Measurements from ENCODE around the gene GMCL1.
"Not testable (repeated sequence)": the region's sequence is repeated elsewhere in the genome, so short reads cannot be mapped to it uniquely, and the experiment has no call there.

Gene GMCL1

GRCh38 chr2:69807821-69808540 lies 21.5 kb upstream of the GMCL1 start:
- no peak for DNase-seq (ENCODE audit: low read depth)

- no peak for DNase-seq (ENCODE audit: low read depth)
These were observed 18.9 kb upstream of the GMCL1 start for GRCh38 chr2:69810550-69810949.

GRCh38 chr2:69811018-69811417 lies 18.4 kb upstream of the GMCL1 start:
- DNase-seq (ENCODE audit: low read depth), result no peak

DNA sequence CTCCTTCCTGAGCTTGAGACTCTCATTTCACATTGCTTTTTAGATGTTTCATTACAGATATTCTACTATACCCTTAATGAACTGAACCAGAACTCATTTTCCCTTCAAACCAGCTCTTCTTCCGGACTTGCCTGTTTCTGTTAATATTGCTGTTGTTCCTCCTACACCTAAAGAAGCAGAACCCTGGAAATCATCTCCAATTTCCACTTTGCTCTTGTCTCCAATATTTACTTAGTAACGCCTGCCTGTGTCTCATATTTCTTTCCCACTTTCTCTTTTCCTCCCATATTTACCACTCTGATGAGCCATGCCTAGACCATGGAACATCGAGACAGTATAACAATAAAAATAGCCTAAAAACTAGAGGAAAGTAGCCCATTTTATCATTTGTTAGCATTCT lies 17.9 kb upstream of the GMCL1 start:
- DNase-seq (ENCODE audit: low read depth), result no peak

DNA sequence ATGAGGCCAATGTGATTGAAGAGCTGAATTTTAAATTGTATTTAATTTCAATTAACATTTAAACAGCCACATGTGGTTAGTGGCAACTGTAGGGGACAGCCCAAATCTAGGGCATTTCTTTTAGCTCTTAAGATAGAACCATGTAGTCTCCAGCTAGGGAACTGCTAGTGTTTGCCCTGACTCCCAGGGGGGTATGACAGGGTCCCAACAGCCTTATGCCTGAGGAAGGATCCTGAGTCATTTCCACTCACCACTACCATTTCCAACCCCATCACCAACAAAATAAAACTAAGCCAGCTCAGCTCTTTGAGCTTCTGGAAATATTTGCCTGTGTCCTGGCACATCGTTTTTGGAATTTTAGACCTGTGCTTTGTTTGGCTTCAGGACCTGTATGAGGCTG lies 13.7 kb upstream of the GMCL1 start:
- DNase-seq (ENCODE audit: low read depth), result no peak

- DNase-seq (ENCODE audit: low read depth), result peak; percentile 34
These were observed 12.4 kb upstream of the GMCL1 start for GRCh38 chr2:69816923-69817542.

- DNase-seq (ENCODE audit: low read depth), result no peak
These were observed 11.5 kb upstream of the GMCL1 start for GRCh38 chr2:69817729-69818501.

DNA sequence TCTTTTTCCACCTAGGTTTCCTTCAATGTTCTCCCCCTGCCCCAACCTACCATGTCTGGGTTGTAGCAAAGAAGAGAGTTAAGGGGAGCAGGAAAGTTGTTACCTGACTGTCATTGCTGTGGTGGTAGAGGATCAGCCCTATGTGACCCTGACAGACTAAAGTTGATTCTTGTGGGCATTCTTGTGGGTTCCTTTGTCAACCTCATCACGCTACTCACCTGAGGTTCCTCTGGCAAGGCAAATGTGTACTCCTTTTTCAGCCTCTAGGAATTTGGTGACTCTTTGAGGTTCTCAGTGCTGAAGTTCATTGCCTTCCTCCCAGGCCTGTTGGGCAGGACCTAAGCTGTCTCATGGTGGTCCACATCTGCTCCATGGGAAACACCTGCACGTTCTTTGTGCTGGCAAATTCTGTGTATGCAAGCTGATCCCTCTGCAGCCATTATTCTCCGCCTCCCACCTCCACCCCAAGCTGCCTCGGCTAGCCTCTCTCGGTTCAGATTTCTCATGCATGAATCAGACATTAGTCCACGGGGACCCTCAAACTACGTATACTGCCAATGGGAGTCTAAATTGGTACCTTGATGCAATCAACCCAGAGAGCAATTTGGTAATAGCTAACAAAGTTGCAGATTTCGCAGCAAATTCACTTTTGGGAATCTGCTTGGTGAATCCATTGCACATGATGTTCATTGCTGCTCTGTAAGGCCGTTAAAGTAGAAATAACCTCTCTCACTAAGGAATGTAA lies 1.5 kb upstream of the GMCL1 start:
- no peak for DNase-seq (ENCODE audit: low read depth)

DNA sequence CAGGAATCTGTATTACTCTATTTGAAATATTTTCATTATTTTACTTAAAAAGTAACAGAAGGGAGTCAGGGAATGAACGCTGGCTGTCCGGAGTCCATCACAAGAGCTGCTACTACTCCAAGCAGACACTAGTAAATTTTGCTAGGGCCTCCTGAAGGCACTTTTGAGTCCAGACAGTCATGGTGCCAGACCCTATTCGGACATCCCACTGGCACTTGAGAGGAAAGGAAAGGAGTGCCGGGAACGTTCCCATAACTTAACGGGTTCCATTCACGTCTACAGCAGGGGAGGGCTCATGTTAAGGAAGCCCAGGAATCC lies 563 bp upstream of the GMCL1 start:
- DNase-seq (ENCODE audit: low read depth), result no peak

GRCh38 chr2:69830045-69830905 lies 815 bp downstream of the GMCL1 start:
- peak; percentile 17 for DNase-seq (ENCODE audit: low read depth)

- DNase-seq (ENCODE audit: low read depth), result not testable (repeated sequence)
These were observed 1.4 kb downstream of the GMCL1 start for GRCh38 chr2:69830906-69831241.

- DNase-seq (ENCODE audit: low read depth), result no peak
These were observed 2.0 kb downstream of the GMCL1 start for GRCh38 chr2:69831354-69831905.

- no peak for DNase-seq (ENCODE audit: low read depth)
These were observed 4.3 kb downstream of the GMCL1 start for GRCh38 chr2:69833752-69834151.

DNA sequence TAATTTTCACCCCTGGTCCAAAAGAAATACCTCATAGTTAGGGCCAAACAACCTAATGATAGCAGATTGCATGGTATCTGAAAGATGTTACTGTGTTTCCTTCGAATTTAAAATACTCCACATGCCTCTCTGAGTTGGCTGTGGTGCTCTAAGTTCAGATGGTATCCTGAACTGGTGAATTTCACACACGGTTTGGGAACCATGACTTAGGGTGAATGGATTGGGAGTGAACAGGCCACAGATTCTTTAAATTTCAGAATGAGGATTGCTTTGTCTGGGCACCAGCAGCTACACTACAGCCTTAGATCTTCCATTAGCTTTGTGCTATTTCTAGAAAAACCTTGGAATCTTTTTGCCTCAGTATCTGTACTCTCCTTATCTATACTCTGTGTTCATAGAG lies 6.2 kb downstream of the GMCL1 start:
- DNase-seq (ENCODE audit: low read depth), result no peak

DNA sequence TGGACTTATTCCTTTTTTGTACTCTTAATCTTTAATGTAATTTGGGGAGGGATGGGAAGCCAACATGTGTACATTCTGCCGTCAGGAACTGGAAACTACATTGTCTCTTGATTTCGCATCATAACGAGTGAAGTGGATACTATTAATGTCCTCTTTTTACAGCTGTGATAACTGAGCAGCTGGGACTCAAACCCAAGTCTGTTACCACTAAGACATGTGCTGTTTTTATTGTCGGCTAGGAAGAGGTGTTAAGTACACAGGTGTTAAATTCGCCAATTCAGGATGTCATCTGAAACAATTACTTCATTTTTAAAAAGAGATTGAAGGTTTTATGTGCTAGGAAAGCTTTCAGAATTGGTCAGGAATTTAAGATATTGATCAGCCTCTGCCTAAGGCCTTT lies 6.9 kb downstream of the GMCL1 start:
- no peak for DNase-seq (ENCODE audit: low read depth)

DNA sequence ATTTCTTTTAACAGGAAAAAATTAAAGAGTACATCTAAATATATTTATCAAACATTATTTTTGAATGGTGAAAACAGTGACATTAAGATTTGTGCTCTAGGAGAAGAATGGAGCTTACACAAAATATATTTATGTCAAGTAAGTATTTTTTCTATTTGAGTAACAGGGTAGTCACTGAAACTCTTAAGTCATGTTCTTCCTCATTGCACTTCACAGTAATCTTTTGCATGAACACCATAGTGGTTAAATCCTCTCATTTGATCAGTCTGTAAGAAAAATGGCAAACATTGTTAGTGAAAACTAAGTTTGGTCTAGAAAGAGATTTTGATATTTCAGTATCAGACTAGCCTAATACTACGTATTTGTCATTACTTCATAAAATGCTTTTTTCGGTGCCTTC lies 8.1 kb downstream of the GMCL1 start:
- DNase-seq (ENCODE audit: low read depth), result no peak

GRCh38 chr2:69843993-69844392 lies 14.5 kb downstream of the GMCL1 start:
- DNase-seq (ENCODE audit: low read depth), result no peak

- DNase-seq (ENCODE audit: low read depth), result no peak
These were observed 15.1 kb downstream of the GMCL1 start for GRCh38 chr2:69844560-69844959.

DNA sequence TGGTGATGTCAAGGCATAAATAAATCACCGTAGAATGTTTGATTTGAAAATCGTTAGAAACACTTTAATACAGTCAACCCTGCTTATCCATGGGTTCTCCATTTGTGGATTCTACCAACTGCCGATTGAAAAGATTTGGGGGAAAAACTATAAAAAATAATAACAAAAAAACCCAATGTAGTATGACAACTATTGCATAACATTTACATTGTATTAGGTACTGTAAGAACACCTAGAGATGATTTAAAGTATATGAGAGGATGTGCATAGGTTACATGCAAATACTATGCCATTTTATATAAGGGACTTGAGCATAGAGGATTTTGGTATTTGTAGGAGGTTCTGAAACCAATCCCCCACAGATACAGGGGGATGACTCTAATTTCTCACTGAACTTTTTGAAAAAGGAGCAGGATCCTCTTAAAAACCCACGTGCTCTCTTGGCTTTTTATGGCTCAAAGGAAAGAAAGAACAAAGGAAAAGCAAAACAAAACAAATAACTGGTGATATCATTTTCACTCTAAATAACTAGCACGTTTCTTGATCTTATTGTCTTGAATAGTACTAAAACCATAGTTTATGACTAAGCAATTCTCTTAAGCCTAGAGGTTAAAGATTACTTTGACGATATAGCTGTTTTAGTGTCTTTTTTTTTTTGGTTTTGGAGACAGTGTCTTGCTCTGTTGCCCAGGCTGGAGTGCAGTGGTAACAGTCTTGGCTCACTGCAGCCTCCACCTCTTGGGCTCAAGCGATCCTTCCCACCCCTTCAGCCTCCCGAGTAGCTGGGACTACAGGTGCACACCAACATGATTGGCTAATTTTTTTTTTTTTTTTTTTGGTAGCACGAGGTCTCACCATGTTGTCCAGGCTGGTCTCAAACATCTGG lies 17.0 kb downstream of the GMCL1 start:
- DNase-seq (ENCODE audit: low read depth), result no peak

- no peak for DNase-seq (ENCODE audit: low read depth)
These were observed 17.8 kb downstream of the GMCL1 start for GRCh38 chr2:69847068-69847828.

Measured in activated T-helper 1 cell treated with Interleukin-2 at 50 U/mL for 16 hours (primary cell).